GM18526 (cell line): ENCODE data around the gene HOXD3.

Source experiments
- POLR2A ChIP-seq: IDR thresholded peaks from 3 replicates; pipeline ENCODE4 v1.6.1; 2011; ENCODE audit not compliant: insufficient read length; ENCODE audit errors: extremely low read depth

The HOXD3 gene

DNA sequence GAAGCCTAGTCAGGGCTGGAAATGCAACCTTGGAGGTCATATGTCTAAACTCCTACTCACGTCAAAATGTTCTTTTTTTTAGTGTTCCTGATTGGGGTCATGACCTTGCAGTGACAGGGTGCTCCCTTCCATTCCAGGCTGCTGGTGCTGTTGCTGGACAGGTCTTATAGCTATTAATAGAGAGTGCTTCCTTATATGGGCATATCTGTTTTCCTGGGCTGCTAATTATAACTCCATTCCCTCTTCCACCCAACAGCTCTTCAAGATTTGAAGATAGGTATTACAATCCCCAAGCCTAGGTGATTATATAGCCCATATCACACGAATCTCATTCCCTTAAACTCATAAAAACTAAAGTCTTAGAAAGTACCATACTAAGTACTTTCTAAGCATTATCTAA lies 12.6 kb downstream of the HOXD3 start:
- TF ChIP-seq POLR2A = no peak

DNA sequence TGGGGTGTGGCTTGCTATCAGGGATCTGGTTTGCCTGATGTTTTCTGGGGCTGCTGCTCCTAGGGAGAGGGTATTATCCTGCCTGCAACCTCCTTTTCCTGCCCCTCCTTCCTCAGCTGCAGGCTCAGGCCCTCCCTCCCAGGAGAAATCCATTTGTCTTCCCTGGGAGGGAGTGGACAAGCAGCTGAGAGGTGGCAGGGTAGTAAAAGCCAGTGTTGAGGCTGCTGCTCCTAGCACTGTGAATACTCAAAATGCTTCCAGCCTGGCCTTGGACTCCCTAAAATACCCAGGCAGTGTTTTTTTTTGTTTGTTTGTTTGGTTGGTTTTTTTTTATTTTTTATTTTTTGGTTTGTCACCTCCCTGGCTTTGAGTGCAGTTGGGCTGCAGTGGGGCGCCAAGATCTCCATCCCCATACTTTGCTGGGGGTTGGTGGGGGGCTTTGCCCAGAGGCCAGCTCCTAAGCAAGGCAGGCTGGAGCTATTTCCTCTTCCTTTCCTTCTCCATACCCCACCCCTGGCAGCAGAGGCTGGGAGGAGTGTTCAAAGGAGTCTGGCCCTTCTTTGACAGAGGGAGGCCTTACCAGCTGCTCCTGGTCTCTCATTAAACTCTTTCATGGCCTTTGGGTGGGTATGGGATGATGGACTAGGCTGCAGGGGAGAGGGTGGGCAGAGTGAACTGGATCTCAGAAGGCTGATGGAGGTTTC lies 13.6 kb downstream of the HOXD3 start:
- no peak for TF ChIP-seq POLR2A

DNA sequence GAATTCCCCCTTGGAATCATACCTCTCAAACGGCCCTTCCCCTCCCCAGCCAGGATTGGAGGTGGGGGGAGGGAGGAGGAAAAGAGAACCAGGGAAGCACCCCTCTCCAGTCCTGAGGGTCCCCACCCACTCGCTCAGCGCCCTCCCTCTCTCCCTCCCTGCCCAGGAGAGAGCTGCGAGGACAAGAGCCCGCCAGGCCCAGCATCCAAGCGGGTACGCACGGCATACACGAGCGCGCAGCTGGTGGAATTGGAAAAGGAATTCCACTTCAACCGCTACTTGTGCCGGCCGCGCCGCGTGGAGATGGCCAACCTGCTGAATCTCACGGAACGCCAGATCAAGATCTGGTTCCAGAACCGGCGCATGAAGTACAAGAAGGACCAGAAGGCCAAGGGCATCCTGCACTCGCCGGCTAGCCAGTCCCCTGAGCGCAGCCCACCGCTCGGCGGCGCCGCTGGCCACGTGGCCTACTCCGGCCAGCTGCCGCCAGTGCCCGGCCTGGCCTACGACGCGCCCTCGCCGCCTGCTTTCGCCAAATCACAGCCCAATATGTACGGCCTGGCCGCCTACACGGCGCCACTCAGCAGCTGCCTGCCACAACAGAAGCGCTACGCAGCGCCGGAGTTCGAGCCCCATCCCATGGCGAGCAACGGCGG lies 14.4 kb downstream of the HOXD3 start:
- TF ChIP-seq POLR2A = no peak

DNA sequence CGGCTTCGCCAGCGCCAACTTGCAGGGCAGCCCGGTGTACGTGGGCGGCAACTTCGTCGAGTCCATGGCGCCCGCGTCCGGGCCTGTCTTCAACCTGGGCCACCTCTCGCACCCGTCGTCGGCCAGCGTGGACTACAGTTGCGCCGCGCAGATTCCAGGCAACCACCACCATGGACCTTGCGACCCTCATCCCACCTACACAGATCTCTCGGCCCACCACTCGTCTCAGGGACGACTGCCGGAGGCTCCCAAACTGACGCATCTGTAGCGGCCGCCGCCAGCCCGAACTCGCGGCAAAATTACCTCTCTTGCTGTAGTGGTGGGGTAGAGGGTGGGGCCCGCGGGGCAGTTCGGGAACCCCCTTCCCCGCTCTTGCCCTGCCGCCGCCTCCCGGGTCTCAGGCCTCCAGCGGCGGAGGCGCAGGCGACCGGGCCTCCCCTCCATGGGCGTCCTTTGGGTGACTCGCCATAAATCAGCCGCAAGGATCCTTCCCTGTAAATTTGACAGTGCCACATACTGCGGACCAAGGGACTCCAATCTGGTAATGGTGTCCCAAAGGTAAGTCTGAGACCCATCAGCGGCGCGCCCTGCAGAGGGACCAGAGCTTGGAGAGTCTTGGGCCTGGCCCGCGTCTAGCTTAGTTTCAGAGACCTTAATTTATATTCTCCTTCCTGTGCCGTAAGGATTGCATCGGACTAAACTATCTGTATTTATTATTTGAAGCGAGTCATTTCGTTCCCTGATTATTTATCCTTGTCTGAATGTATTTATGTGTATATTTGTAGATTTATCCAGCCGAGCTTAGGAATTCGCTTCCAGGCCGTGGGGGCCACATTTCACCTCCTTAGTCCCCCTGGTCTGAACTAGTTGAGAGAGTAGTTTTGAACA lies 15.1 kb downstream of the HOXD3 start:
- no peak for TF ChIP-seq POLR2A

DNA sequence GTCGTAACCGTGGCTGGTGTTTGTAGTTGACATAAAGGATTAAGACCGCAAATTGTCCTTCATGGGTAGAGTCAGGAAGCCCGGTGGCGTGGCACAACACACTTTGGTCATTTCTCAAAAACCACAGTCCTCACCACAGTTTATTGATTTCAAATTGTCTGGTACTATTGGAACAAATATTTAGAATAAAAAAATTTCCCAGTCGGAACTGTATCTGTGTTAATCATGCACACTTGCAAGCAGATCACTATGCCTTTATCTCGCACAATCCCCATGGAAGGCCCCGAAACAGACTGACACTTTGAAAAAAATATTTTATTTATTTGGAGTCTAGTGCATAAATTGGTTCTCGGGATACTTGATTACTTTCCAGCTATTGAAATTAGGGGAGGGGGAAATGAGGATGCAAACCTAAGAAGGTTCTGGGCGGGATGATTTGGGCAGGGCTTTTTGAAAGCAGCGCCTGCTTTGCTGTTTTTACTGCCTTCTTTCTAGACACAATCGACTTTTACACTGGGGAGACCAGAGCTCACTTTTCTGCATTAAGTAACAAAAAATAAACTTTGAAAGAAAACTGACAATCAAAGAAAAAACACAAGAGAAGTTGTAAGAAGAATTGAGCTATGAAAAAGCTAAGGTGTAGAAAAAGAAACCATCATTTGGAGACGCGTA lies 15.9 kb downstream of the HOXD3 start:
- TF ChIP-seq POLR2A = no peak

DNA sequence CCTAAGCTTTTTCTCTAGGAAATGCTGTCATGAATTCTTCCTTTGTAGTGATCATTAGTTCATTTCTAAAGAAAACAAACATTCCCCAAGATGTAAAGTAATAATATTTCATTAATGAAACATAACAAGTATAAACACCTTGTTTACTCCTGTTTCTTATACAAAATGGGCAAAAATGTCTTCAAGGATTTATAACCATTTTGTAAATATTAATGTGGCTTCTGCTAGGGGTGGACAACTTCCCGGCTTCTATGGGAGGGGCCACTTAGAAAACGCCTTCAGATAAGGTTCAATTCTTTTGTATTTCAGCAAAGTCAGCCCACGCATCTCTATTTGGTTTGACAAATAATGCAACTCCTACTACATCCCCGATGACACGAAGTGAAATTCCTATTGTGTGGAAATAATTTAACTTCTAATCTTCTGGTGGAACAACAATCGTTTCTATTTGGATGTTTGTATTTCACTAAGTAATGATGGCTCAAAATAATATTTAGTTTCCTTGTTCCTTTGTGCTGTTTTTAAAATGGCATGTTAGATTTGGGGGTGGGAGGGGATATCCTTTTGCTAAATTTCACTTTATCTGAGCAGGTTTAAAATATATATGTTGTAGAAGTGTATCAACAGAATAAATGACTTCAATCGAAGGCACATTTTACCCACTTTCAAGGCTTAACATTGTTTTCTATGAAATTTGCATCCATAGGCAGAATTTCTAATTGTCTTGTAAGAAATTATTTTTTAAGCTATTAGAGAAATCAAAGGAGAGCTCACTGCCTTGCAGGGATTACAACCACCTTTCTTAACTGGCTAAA lies 16.7 kb downstream of the HOXD3 start:
- TF ChIP-seq POLR2A = no peak

DNA sequence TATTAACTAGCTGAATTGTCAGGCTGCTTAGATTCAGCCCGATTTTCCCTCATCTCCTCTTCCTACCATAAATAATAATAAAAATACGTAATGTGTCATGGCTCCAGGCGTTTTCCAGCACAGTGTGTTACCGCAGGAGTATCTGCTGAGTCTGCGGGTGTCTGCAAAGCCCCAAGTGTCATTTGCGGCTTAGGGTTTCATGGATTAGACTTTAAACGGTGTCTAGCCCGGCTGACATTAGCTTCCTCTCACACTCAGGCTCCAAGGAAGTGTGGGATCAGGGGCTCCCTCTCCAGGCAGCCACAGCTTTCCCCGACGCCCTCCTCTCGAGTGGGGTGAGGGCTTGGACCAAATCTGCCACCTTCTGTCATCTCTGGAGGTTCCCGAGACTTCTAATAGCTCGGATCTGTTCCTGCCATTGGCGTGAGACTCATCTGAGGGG lies 17.3 kb downstream of the HOXD3 start:
- no peak for TF ChIP-seq POLR2A

DNA sequence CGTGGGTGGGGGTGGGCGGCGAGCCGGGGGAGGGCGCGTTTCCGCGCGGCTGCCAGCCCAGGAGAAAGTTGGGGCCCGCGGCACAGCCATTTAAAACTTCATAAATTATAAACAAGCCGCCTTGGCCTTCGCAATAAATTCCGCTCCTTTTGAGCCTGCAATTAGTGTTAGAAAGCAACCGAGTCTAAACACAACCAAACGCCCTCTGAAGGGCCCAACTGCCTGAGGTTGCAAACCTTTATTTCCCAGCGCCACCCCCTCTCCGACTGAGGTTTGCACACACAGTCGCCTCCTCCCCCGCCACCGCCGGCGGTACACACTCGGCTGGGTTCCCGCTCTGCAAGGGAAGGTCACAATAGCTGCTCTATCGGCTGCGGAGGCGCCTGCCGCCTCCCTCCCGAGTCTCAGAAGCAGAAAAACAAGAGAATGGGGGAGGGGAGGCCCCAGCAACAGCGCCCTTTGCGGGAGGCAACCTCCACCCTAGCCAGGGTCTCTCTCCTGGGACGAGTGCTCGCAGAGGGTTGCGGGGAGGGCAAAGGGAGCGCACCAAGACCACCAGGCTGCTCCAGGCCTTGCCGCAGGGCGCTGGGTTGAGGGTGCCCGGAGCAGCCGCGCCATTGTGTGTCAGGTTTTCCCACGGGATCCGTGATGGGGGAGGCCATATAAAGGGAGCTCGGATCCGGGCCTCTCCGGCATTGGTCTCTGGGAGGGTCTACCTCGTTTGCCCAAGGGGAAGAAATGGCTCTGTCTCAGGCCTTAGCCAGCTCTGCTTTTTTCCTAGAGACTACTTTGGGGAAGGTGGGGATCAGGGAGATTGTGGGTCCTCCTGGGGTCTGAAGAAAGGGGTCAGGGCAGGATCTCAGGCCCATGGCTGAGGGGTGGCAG lies 18.0 kb downstream of the HOXD3 start:
- no peak for TF ChIP-seq POLR2A

DNA sequence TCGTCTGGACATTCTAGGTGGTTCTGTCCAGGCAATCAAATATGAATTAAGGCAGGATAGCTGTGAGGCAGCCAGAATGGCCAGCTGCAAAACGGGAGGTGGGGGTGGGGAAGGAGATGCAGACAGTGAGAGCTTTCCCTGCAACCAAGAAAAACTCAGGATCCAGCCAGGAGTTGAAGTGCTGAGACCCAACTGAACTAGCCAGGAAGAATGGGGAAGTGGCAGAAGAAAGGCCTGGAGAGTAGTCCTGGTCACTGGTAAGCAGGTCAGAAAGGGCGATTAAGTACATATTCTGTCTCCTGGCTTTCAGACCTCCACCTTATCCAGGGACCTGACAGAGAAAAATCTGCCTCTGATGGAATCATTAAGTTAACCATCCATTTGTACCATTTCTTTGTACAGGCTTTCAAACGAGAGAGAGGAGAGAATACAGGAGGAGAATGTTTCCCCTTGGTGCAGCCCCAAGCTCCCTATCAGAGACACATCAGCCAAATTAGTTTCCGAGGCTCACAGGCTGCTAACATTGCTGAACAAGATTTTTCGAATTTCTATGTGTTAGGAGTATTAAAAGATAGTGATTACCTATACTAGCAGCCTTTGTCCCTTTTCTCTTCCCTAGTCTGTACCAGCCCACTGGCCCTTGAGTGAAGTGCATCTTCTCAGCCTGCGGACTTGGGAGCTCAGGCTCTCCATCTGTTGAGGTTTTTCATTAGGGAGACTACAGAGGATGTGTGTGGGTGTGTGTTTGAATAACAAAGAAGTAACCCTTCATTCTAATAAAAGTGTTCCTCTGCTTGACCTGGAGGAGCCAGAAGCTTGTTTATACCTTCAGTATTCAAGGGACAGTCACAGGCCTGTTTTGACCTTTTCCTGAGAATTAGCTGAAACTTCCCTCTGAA lies 18.9 kb downstream of the HOXD3 start:
- no peak for TF ChIP-seq POLR2A

DNA sequence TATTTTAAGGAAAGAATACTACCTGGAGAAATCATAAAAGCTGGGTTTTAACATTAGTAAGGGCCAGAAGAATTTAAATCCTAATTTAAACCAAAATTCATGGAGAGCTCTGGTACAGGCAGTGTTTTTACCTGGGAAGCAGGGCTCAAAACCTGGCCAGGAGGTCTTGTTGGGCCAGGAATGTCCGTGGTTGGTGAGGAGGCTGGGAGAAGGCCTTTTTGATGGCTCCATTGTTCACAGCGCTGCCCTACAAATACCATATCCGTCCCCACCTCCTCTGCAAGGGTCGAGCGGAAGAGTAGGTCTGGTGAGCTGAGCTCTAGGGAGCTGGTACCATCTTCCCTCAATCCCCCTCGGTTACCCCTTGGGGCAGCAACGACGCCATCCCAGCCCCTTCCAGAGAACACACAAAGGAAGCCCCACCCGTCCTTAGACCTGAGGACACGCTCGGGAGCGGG lies 20.5 kb downstream of the HOXD3 start:
- no peak for TF ChIP-seq POLR2A

DNA sequence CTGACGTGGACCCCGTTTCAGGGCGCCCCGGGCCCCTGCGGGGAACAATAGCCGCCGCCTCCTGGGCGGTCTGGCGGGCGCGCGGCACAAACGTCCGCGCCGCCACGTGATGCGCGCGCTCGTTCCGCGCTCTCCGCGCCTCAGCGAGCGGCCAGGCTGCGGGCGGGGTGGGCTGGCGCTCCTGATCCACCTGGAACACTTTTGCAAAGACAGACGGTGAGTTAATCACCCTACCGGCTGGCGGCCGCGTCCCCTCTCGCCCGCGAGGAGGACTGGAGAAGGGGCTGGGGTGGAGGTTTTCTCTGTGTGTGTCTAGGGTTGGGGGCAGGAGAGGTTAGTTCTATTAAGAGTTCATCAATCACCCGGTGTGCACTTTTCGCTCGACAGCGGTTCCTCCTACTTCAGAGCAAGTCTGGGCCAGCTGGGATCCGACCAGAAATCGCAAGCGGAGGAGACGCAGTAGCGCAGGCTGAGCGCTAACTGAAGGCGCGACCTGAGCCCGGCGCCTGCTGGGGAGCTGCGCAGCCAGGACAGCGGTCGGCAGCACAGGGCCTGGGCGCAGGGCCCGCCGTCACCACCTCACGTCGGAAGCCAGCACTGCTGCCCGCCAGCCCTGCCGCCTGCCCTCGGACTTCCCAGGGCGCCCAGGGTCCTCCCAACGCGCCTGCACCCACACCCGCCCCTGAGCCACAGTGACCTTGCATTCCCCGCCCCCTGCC lies 21.1 kb downstream of the HOXD3 start:
- no peak for TF ChIP-seq POLR2A

DNA sequence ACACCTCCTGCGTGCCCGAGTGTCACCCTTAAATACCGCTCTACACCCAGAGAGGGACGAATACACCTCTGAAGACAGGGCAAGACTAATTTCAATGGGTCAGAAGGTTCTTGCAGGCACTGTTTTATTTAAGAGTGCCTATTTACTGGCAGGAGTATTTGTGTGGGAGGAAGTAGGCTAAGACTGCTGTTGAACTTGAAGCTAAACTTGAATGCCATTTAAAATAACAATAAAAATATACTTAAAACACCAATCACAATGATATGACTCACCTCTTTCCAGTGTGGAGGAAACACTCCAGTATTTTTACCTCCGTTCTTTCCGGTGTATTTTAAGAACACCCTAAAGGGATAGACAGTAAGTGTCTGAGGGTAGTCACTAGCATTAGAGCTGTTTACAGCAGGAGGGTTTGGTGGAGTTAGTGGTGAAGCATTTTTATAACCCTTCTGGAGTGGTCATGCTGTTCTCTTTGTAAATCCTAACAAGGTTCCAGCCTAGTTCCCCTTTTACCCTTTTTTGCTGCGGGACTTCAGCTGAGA lies 21.7 kb downstream of the HOXD3 start:
- TF ChIP-seq POLR2A = no peak
